Measurements from ENCODE around the gene WNT1. TPM values are rescaled to one million over a fixed set of nuclear protein-coding genes. Genes with fewer than 3 reads are reported as not detected.
A peak's percentile ranks its signal among the peaks of the same experiment; 100 is the strongest.

Gene WNT1
- total and polyA plus RNA-seq, 9 of the 15 experiments (the other 6 are each of a cell fraction or from before 2014, with no cell fraction given), result not detected

GRCh38 chr12:49018261-49019119 lies 40.4 kb downstream of the WNT1 start, which contains the start of gene PRKAG1 (continued):
- no peak for TF ChIP-seq ZNF655 (CRISPR knock-in tag; IDR thresholded peaks at IDR 0.05)
- TF ChIP-seq NCOA1 (IDR thresholded peaks at IDR 0.05; ENCODE audit: low read depth), result 0 out of 2 replicates have a peak, but pooled peaks have one; percentile 20
- TF ChIP-seq ZNF165 (CRISPR knock-in tag; IDR thresholded peaks at IDR 0.05; ENCODE audit: borderline replicate concordance), result no peak
- no peak; the same call in 1 of the 2 replicates for TF ChIP-seq PHTF2 (CRISPR knock-in tag; IDR thresholded peaks at IDR 0.05)
- TF ChIP-seq PML (IDR thresholded peaks at IDR 0.05; ENCODE audit: low read length), result peak; percentile 82
- peak; percentile 99 for TF ChIP-seq GABPA (tag; conservative IDR thresholded peaks at IDR 0.05; ENCODE audit: low read depth)
- peak; percentile 55 for TF ChIP-seq RBM39 (optimal IDR thresholded peaks at IDR 0.05; ENCODE audit: low read depth, low read length)
- TF ChIP-seq CREB1 (IDR thresholded peaks at IDR 0.05), result peak; percentile 92
- peak; percentile 92 for TF ChIP-seq CREB1 (CRISPR knock-in tag; IDR thresholded peaks at IDR 0.05)
- peak; percentile 86 for TF ChIP-seq POLR2B (IDR thresholded peaks at IDR 0.05; ENCODE audit: low read depth, partially characterized antibody)
- TF ChIP-seq MITF (IDR thresholded peaks at IDR 0.05), result peak; percentile 20; the same call in 1 of the 2 replicates
- peak; percentile 89 for TF ChIP-seq ELF1 (tag; IDR thresholded peaks at IDR 0.05)
- no peak for TF ChIP-seq BCOR (IDR thresholded peaks at IDR 0.05)
- TF ChIP-seq ATF1 (CRISPR knock-in tag; IDR thresholded peaks at IDR 0.05), result no peak; the same call in 1 of the 2 replicates
- TF ChIP-seq ATF1 (tag; IDR thresholded peaks at IDR 0.05), result peak; percentile 96
- no peak for TF ChIP-seq SETDB1 (IDR thresholded peaks at IDR 0.05; ENCODE audit: low read length)
- TF ChIP-seq SRSF3 (IDR thresholded peaks at IDR 0.05; ENCODE audit: insufficient read depth, low read length), result no peak
- no peak for TF ChIP-seq HDAC6 (IDR thresholded peaks at IDR 0.05; ENCODE audit: low read depth, low read length)
- no peak for TF ChIP-seq BMI1 (IDR thresholded peaks at IDR 0.05; ENCODE audit: low read length)
- TF ChIP-seq NFRKB (IDR thresholded peaks at IDR 0.05; ENCODE audit: low read depth), result peak; percentile 85
- TF ChIP-seq ZNF217 (CRISPR knock-in tag; IDR thresholded peaks at IDR 0.05), result no peak
- TF ChIP-seq PATZ1 (CRISPR knock-in tag; IDR thresholded peaks at IDR 0.05; ENCODE audit: borderline replicate concordance), result no peak
- 0 out of 2 replicates have a peak, but pooled peaks have one; percentile 9 for TF ChIP-seq NR4A1 (CRISPR knock-in tag; IDR thresholded peaks at IDR 0.05)
- 0 out of 2 replicates have a peak, but pooled peaks have one; percentile 25 for TF ChIP-seq NR4A1 (tag; IDR thresholded peaks at IDR 0.05)
- peak; percentile 73 for TF ChIP-seq HCFC1 (IDR thresholded peaks at IDR 0.05; ENCODE audit: low read depth, low read length)
- no peak for TF ChIP-seq MCM5 (IDR thresholded peaks at IDR 0.05; ENCODE audit: low read depth)

All from K562 (cell line).